ENCODE data around the gene OR52I1.

The OR52I1 gene

GRCh38 chr11:4593739-4594138 lies at the start of gene OR52I1:
Gene OR52I1, plus strand, starts transcription at chr11:4594039. Its CDS starts 0 bp downstream, at chr11:4594039.
- no peaks in the 10 kb centered on the region for H3K9me3 ChIP-seq (ENCODE audit: control insufficient read depth, low read depth, low read length)
- H3K9ac ChIP-seq (ENCODE audit: low read length): no peak within 1 kb of the TSS
- no peak within 1 kb of the TSS for H3K4me3 ChIP-seq (ENCODE audit: low read length)
- H3K27ac ChIP-seq (ENCODE audit: low read length): no peak within 1 kb of the TSS
- H3K36me3 ChIP-seq (ENCODE audit: control insufficient read depth, low read depth, low read length): no peaks in the 10 kb centered on the region
- H3K4me1 ChIP-seq (ENCODE audit: control insufficient read depth, low read depth, low read length): no peaks in the 10 kb centered on the region
- no peaks in the 10 kb centered on the region for H3K27me3 ChIP-seq (ENCODE audit: control insufficient read depth, insufficient read depth, low read length)

- H3K27me3 ChIP-seq (ENCODE audit: control insufficient read depth, insufficient read depth, low read length): no peaks in the 10 kb centered on the region
- H3K9ac ChIP-seq (ENCODE audit: low read length): no peak within 1 kb of the TSS
- H3K4me3 ChIP-seq (ENCODE audit: low read length): no peak within 1 kb of the TSS
- H3K27ac ChIP-seq (ENCODE audit: low read length): no peak within 1 kb of the TSS
- no peaks in the 10 kb centered on the region for H3K9me3 ChIP-seq (ENCODE audit: control insufficient read depth, low read depth, low read length)
- H3K36me3 ChIP-seq (ENCODE audit: control insufficient read depth, low read depth, low read length): no peaks in the 10 kb centered on the region
- H3K4me1 ChIP-seq (ENCODE audit: control insufficient read depth, low read depth, low read length): no peaks in the 10 kb centered on the region
Observed at GRCh38 chr11:4544891-4545290, 48.9 kb upstream of the OR52I1 start, which contains the start of gene OR52M1. Gene OR52M1, plus strand, starts transcription at chr11:4545191. Its CDS starts 0 bp downstream, at chr11:4545191.

GRCh38 chr11:4546878-4547277 lies 47.0 kb upstream of the OR52I1 start:
- Histone ChIP-seq H3K4me3 (ENCODE audit: low read length) (no peak overlapping the region), H3K27ac (ENCODE audit: low read length) (no peak overlapping the region), H3K9ac (ENCODE audit: low read length) (no peak overlapping the region), H3K27me3 (ENCODE audit: control insufficient read depth, insufficient read depth, low read length) (no peaks in the 10 kb centered on the region), H3K4me1 (ENCODE audit: control insufficient read depth, low read depth, low read length) (no peaks in the 10 kb centered on the region), H3K36me3 (ENCODE audit: control insufficient read depth, low read depth, low read length) (no peaks in the 10 kb centered on the region), H3K9me3 (ENCODE audit: control insufficient read depth, low read depth, low read length) (no peaks in the 10 kb centered on the region)

DNA sequence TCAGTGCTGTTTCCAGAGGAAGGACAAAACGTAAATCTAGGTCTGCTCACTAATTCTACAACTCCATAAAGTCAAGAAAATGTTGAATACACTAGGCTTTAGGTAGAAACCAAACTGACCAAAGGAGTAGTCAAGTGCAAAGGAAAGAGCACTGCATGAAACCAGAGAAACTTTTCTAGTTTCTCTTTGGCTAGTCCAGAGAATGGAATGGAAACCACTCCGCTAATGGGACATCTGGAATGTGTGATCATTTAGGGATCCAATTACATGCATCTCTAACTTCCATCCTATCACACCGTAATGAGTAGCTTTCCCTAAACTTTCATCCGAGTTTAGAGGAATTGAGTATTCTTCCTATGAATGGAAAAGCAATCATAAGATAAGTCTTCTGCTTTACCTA lies 46.4 kb upstream of the OR52I1 start:
- no peak overlapping the region for H3K4me3 ChIP-seq (ENCODE audit: low read length)
- H3K4me1 ChIP-seq (ENCODE audit: control insufficient read depth, low read depth, low read length): no peaks in the 10 kb centered on the region
- H3K9me3 ChIP-seq (ENCODE audit: control insufficient read depth, low read depth, low read length): no peaks in the 10 kb centered on the region
- H3K27ac ChIP-seq (ENCODE audit: low read length): no peak overlapping the region
- no peaks in the 10 kb centered on the region for H3K36me3 ChIP-seq (ENCODE audit: control insufficient read depth, low read depth, low read length)
- H3K9ac ChIP-seq (ENCODE audit: low read length): no peak overlapping the region
- no peaks in the 10 kb centered on the region for H3K27me3 ChIP-seq (ENCODE audit: control insufficient read depth, insufficient read depth, low read length)

GRCh38 chr11:4551346-4551979 lies 42.4 kb upstream of the OR52I1 start:
- H3K9ac ChIP-seq (ENCODE audit: low read length): no peak overlapping the region
- H3K4me3 ChIP-seq (ENCODE audit: low read length): no peak overlapping the region
- no peaks in the 10 kb centered on the region for H3K27me3 ChIP-seq (ENCODE audit: control insufficient read depth, insufficient read depth, low read length)
- H3K27ac ChIP-seq (ENCODE audit: low read length): no peak overlapping the region
- H3K9me3 ChIP-seq (ENCODE audit: control insufficient read depth, low read depth, low read length): no peaks in the 10 kb centered on the region
- H3K4me1 ChIP-seq (ENCODE audit: control insufficient read depth, low read depth, low read length): no peaks in the 10 kb centered on the region
- no peaks in the 10 kb centered on the region for H3K36me3 ChIP-seq (ENCODE audit: control insufficient read depth, low read depth, low read length)

GRCh38 chr11:4559527-4560440 lies 34.1 kb upstream of the OR52I1 start:
- Histone ChIP-seq H3K36me3 (ENCODE audit: control insufficient read depth, low read depth, low read length) (no peaks in the 10 kb centered on the region), H3K4me3 (ENCODE audit: low read length) (no peak overlapping the region), H3K9me3 (ENCODE audit: control insufficient read depth, low read depth, low read length) (no peaks in the 10 kb centered on the region), H3K27ac (ENCODE audit: low read length) (no peak overlapping the region), H3K9ac (ENCODE audit: low read length) (no peak overlapping the region), H3K27me3 (ENCODE audit: control insufficient read depth, insufficient read depth, low read length) (no peaks in the 10 kb centered on the region), H3K4me1 (ENCODE audit: control insufficient read depth, low read depth, low read length) (no peaks in the 10 kb centered on the region)

DNA sequence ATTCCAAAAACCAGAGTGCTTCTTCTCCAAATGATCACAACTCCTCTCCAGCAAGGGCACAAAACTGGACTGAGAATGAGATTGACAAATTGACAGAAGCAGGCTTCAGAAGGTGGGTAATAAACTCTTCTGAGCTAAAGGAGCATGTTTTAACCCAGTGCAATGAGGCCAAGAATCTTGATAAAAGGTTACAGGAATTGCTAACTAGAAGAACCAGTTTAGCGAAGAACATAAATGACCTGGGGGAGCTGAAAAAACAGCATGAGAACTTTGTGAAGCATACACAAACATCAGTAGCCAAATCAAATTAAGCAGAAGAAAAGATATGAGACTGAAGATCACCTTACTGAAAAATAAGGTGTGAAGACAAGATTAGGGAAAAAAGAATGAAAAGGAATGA lies 33.4 kb upstream of the OR52I1 start:
- Histone ChIP-seq H3K36me3 (ENCODE audit: control insufficient read depth, low read depth, low read length) (no peaks in the 10 kb centered on the region), H3K4me1 (ENCODE audit: control insufficient read depth, low read depth, low read length) (no peaks in the 10 kb centered on the region), H3K9ac (ENCODE audit: low read length) (no peak overlapping the region), H3K9me3 (ENCODE audit: control insufficient read depth, low read depth, low read length) (no peaks in the 10 kb centered on the region), H3K4me3 (ENCODE audit: low read length) (no peak overlapping the region), H3K27me3 (ENCODE audit: control insufficient read depth, insufficient read depth, low read length) (no peaks in the 10 kb centered on the region), H3K27ac (ENCODE audit: low read length) (no peak overlapping the region)

GRCh38 chr11:4565371-4565770 lies 28.5 kb upstream of the OR52I1 start:
- Histone ChIP-seq H3K27me3 (ENCODE audit: control insufficient read depth, insufficient read depth, low read length) (no peaks in the 10 kb centered on the region), H3K9me3 (ENCODE audit: control insufficient read depth, low read depth, low read length) (no peaks in the 10 kb centered on the region), H3K4me1 (ENCODE audit: control insufficient read depth, low read depth, low read length) (no peaks in the 10 kb centered on the region), H3K4me3 (ENCODE audit: low read length) (no peak overlapping the region), H3K9ac (ENCODE audit: low read length) (no peak overlapping the region), H3K36me3 (ENCODE audit: control insufficient read depth, low read depth, low read length) (no peaks in the 10 kb centered on the region), H3K27ac (ENCODE audit: low read length) (no peak overlapping the region)

- Histone ChIP-seq H3K36me3 (ENCODE audit: control insufficient read depth, low read depth, low read length) (no peaks in the 10 kb centered on the region), H3K4me1 (ENCODE audit: control insufficient read depth, low read depth, low read length) (peaks cover 9% of the 10 kb centered on the region), H3K9me3 (ENCODE audit: control insufficient read depth, low read depth, low read length) (no peaks in the 10 kb centered on the region), H3K27ac (ENCODE audit: low read length) (no peak overlapping the region), H3K4me3 (ENCODE audit: low read length) (no peak overlapping the region), H3K27me3 (ENCODE audit: control insufficient read depth, insufficient read depth, low read length) (no peaks in the 10 kb centered on the region), H3K9ac (ENCODE audit: low read length) (no peak overlapping the region)
Observed at GRCh38 chr11:4569075-4569474, 24.8 kb upstream of the OR52I1 start.

DNA sequence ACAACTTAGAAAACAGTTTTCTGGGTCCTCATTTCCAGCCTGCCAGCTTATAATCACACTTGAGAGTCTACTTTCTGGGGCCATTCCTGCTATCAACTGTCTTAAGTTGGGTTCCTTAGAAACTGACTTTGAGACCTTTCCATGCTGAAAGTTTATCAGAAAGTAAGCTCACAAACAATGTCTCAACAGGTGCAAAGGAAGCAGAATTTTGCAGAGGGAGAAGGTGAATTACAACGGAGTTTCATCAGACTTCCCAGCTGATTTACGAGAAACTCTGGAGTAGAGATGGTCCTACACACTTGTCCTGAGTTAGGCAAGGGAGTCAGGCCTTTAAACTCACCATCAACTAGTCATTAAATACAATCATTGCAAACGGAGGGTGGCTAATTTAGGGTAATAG lies 17.0 kb upstream of the OR52I1 start:
- H3K9ac ChIP-seq (ENCODE audit: low read length): no peak overlapping the region
- no peak overlapping the region for H3K27ac ChIP-seq (ENCODE audit: low read length)
- H3K27me3 ChIP-seq (ENCODE audit: control insufficient read depth, insufficient read depth, low read length): no peaks in the 10 kb centered on the region
- H3K4me3 ChIP-seq (ENCODE audit: low read length): no peak overlapping the region
- no peaks in the 10 kb centered on the region for H3K36me3 ChIP-seq (ENCODE audit: control insufficient read depth, low read depth, low read length)
- no peaks in the 10 kb centered on the region for H3K9me3 ChIP-seq (ENCODE audit: control insufficient read depth, low read depth, low read length)
- peaks cover 4% of the 10 kb centered on the region for H3K4me1 ChIP-seq (ENCODE audit: control insufficient read depth, low read depth, low read length)

DNA sequence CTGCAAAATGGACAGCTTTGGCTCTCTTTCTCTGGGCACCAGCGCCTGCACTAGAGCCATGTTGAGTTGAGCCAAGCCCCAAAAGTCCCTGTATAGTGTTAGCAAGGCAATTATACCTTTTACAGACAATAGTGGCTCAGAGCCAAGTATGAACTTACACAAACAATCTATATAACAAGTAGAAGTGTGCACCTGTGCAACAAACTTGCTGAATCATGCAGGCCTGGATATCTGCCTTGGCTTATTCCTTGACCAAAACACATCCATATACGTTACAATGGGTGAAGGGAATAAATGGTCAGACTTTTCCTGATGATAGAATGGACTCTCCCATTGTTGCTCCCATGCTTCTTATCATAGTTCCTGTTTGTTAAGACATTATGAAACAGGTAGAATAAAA lies 16.1 kb upstream of the OR52I1 start:
- no peaks in the 10 kb centered on the region for H3K27me3 ChIP-seq (ENCODE audit: control insufficient read depth, insufficient read depth, low read length)
- no peaks in the 10 kb centered on the region for H3K4me1 ChIP-seq (ENCODE audit: control insufficient read depth, low read depth, low read length)

GRCh38 chr11:4578624-4579023 lies 15.2 kb upstream of the OR52I1 start:
- H3K4me1 ChIP-seq (ENCODE audit: control insufficient read depth, low read depth, low read length): no peaks in the 10 kb centered on the region

More for the DNA sequence above, 16.1 kb upstream of the OR52I1 start:
- Histone ChIP-seq H3K4me3 (ENCODE audit: low read length) (no peak overlapping the region), H3K36me3 (ENCODE audit: control insufficient read depth, low read depth, low read length) (no peaks in the 10 kb centered on the region), H3K27ac (ENCODE audit: low read length) (no peak overlapping the region), H3K9me3 (ENCODE audit: control insufficient read depth, low read depth, low read length) (no peaks in the 10 kb centered on the region), H3K9ac (ENCODE audit: low read length) (no peak overlapping the region)

More at GRCh38 chr11:4578624-4579023, 15.2 kb upstream of the OR52I1 start:
- Histone ChIP-seq H3K27ac (ENCODE audit: low read length) (no peak overlapping the region), H3K9me3 (ENCODE audit: control insufficient read depth, low read depth, low read length) (no peaks in the 10 kb centered on the region), H3K4me3 (ENCODE audit: low read length) (no peak overlapping the region), H3K36me3 (ENCODE audit: control insufficient read depth, low read depth, low read length) (no peaks in the 10 kb centered on the region), H3K9ac (ENCODE audit: low read length) (no peak overlapping the region), H3K27me3 (ENCODE audit: control insufficient read depth, insufficient read depth, low read length) (no peaks in the 10 kb centered on the region)
